Epithelial cell of alveolus of lung (primary cell): Measurements from ENCODE around the gene RNF168. TPM values are rescaled to one million over a fixed set of nuclear protein-coding genes. Genes with fewer than 3 reads are reported as not detected.

ENCODE experiments used
- total RNA-seq: library from RNA; depleted of rRNA; stranded (reverse); fragments of >200 nt; gene quantifications from 2 replicates; pipeline ENCODE4 v1.2.1, GENCODE V29; 2015

RNF168 gene, protein sequence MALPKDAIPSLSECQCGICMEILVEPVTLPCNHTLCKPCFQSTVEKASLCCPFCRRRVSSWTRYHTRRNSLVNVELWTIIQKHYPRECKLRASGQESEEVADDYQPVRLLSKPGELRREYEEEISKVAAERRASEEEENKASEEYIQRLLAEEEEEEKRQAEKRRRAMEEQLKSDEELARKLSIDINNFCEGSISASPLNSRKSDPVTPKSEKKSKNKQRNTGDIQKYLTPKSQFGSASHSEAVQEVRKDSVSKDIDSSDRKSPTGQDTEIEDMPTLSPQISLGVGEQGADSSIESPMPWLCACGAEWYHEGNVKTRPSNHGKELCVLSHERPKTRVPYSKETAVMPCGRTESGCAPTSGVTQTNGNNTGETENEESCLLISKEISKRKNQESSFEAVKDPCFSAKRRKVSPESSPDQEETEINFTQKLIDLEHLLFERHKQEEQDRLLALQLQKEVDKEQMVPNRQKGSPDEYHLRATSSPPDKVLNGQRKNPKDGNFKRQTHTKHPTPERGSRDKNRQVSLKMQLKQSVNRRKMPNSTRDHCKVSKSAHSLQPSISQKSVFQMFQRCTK
- total RNA-seq, result 11.8 and 12.4 TPM in 2 replicates

DNA sequence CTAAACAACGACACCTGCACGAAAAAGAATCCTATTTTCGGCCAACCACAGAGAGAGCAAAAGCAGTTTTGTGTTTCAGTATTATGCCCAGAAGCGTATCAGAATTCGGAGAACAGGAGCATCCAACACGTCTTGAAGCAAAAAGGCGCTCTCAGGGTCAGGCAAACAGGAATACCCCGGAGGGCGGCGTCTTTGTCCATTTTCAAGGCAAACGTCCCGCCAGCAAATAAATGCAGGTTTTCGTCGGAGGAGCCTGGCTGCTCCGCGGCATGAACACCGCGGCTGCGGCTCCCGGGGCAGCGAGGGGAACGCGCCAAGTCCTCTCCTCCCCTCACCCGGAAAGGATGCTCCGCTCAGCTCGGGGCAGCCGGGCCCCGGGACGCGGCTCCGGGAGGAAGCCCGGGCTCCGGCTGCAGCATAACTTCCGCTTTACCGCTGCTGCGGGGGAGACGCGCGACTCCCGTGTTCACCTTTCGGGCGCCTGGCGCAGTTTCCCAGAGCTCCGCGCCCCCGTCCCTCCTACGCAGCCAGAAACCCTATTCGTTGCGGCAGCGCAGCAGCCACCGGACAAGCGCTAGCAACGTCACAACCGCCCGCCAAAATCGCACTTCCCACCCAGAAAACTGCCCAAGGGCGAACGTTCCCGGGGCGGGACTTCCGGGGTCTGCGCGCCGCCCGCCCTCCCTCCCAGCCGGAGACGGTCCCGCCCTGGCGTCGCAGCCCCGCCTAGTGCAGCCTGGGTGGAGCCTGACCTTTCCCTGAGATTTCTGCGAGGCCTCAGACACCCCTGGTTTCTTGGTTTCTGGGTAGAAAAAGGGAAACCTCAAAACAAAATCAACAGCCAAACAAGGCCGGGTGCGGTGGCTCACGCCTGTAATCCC lies at the start of gene RNF168:
Gene RNF168 (minus strand): TSS at position 573 of the 881 bp plus-strand sequence. CDS start 595 bp downstream, outside the sequence.

DNA sequence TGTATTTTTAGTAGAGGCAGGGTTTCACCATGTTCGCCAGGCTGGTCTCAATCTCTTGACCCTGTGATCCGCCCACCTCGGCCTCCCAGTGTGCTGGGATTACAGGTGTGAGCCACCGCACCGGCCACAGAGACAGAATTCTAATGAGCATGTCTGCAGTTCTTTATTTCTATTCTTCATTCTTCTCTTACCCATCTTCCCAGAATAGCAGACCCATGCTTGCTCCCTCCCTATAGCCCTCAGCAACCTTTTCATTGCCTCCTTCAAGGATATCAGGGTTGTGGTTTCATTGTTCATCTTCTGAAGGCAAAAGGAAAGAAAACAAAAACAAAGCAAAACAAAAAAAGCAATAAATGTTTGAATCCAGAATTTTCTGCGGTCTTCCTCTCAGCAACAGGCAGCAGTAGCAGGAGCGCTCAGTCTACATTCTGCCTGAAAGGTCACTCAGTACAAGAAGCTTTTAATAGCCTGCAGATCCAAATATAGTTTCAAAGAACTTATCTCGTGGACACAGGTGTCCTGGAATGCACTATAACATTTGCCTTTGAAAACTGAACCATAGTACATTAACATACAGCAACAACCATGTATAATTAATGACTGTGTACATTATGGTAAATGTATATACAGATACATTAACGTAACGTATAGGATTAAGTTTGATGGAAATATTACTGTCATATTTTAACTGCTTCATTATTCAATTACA lies 11.5 kb upstream of the RNF168 start, which contains the start of gene SMCO1:
Gene SMCO1 (minus strand): TSS at position 434 of the 709 bp plus-strand sequence. CDS start 137 bp downstream, at position 297.

DNA sequence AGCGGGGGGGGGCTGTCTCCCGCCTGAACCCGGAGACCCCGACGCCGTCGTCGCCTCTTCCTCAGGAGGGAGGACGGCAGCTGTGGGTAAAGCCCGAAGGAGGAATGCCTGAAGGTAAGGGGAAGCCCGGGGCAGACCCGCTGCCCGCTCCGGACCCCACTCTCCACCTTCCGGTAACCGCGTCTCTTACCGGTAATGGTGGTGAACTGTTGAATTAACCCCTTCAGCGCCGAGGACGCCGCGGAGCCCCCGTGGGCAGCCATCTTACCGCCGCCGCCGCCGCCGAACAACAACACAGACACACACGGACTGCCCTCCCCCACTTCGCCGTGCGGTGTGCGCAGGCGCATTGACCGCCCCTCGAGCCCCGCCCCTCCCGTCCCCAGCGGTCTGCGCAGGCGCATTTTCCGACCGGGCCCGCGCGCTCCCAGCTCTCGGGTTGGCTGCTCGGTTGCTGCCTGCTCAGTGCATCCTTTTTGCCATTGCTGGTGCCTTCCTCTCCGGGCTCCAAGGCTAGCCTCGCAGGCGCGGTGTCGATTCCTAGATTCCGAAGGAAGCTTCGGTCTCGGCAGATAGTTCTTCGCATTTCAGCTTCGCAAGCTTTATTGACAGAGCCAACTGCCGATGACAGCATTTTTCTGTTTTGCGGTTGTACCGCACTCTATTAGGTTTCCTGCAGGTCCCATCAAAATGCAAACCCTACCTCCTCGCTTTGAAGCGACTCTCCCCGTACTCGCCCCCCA lies 71.3 kb downstream of the RNF168 start, which contains the start of gene UBXN7:
Gene UBXN7 (minus strand): TSS at position 291 of the 743 bp plus-strand sequence. CDS start 28 bp downstream, at position 263.

Other genes starting within 250 kb of the RNF168 start
- 47.3 and 51.1 TPM in 2 replicates for gene PCYT1A, start 216.0 kb downstream of the RNF168 start, total RNA-seq
- gene DYNLT2B, start 185.5 kb downstream of the RNF168 start, total RNA-seq, result 14.5 and 16.7 TPM in 2 replicates
- gene TM4SF19, start 165.4 kb downstream of the RNF168 start, total RNA-seq, result not detected in 2 replicates
- 8.3 and 29.9 TPM in 2 replicates for gene UBXN7, start 71.3 kb downstream of the RNF168 start, total RNA-seq
- not detected in 2 replicates for gene SMCO1, start 11.6 kb upstream of the RNF168 start, total RNA-seq
- 6.3 and 14.5 TPM in 2 replicates for gene WDR53, start 64.8 kb upstream of the RNF168 start, total RNA-seq
- gene FBXO45, start 64.9 kb upstream of the RNF168 start, total RNA-seq, result 7.6 and 9.0 TPM in 2 replicates
- gene NRROS, start 135.9 kb upstream of the RNF168 start, total RNA-seq, result 0.52 TPM in 1 of 2 replicates, not detected in the other
- gene CEP19, start 208.5 kb upstream of the RNF168 start, total RNA-seq, result 1.7 and 3.4 TPM in 2 replicates
- gene PIGX, start 208.6 kb upstream of the RNF168 start, total RNA-seq, result 14.1 and 21.7 TPM in 2 replicates
- 30.9 and 36.1 TPM in 2 replicates for gene PAK2, start 236.1 kb upstream of the RNF168 start, total RNA-seq